Sigmoid colon (tissue), 7 donors: ENCODE results near the gene FHIP1B. TPM values are rescaled to one million over a fixed set of nuclear protein-coding genes. Genes with fewer than 3 reads are reported as not detected.
A peak's percentile ranks its signal among the peaks of the same experiment; 100 is the strongest.
"Not testable (repeated sequence)": the region's sequence is repeated elsewhere in the genome, so short reads cannot be mapped to it uniquely, and the experiment has no call there.

ENCODE experiments used
- DNase-seq: peaks from one replicate; pipeline ENCODE4 v3.0.0-alpha.2; 2019
- H3K27ac ChIP-seq, 4 donors: fragments of 200-600 bp; sonication (generic); one replicate each; pipeline ENCODE4 v1.5.1; 2016 to 2019; ENCODE audit warnings: mild to moderate bottlenecking in 1 of 4
- H3K27me3 ChIP-seq, 3 donors: fragments of 200-600 bp; sonication (generic); one replicate each; pipeline ENCODE4 v1.5.1; 2019; ENCODE audit warnings: mild to moderate bottlenecking in 1 of 3
- H3K36me3 ChIP-seq, 4 donors: fragments of 200-600 bp; sonication (generic); one replicate each; pipeline ENCODE4 v1.5.1; 2016 to 2019
- H3K4me1 ChIP-seq, 4 donors: fragments of 200-600 bp; sonication (generic); one replicate each; pipeline ENCODE4 v1.5.1; 2017 to 2019
- H3K4me3 ChIP-seq, 4 donors: fragments of 200-600 bp; sonication (generic); one replicate each; pipeline ENCODE4 v1.5.1; 2017 to 2019; ENCODE audit warnings: mild to moderate bottlenecking in 2 of 4, moderate library complexity in 1 of 4
- H3K9me3 ChIP-seq, 4 donors: fragments of 200-600 bp in 3 of 4; sonication (generic) in 3 of 4; one replicate each; pipeline versions ENCODE4 v1.5.1 to v1.6.1; 2013 to 2019
- EP300 ChIP-seq, 4 donors: sonication (generic); formaldehyde crosslinking; IDR thresholded peaks; one replicate each; pipeline ENCODE4 v1.6.1; 2017; ENCODE audit warnings: antibody characterized with exemption in 4 of 4
- POLR2A ChIP-seq, 2 donors: fragments of 450-650 bp; IDR thresholded peaks; one replicate each; pipeline ENCODE4 v1.6.1; 2016; ENCODE audit warnings: antibody characterized with exemption in 2 of 2, mild to moderate bottlenecking in 2 of 2, moderate library complexity in 2 of 2
- POLR2AphosphoS5 ChIP-seq, 4 donors: sonication (generic); formaldehyde crosslinking; IDR thresholded peaks; one replicate each; pipeline ENCODE4 v1.6.1; 2017; ENCODE audit warnings: antibody characterized with exemption in 4 of 4
- WGBS, 2 donors: extraction: QIAGEN DNeasy Blood & Tissue Kit; methylation state at CpG; one replicate each; pipeline ENCODE4 v1.1.7; 2013; 5-methylcytosine and 5-hydroxymethylcytosine counted together
- intact Hi-C: fragments of 100-400 bp; cut with DNase I; formaldehyde crosslinking; loops from one replicate; pipeline ENCODE4 v1.15.1; 2023
- polyA plus RNA-seq, 3 donors: library from polyadenylated mRNA; stranded (reverse); fragments of 200-250 nt; gene quantifications; one replicate each; pipeline ENCODE4 v1.2.3, GENCODE V29; 2013
- total RNA-seq, 4 donors: library from RNA; depleted of rRNA; stranded (reverse); fragments of >200 nt; gene quantifications; one replicate each; pipeline ENCODE4 v1.1.0, GENCODE V29; 2016
- TF ChIP-seq, protein P1 (sequence below), 4 experiments: fragments of 450-650 bp in 3 of 4; fragments of 200-600 bp in 1 of 4; IDR thresholded peaks; one replicate each; pipeline ENCODE4 v1.5.1; 2016 to 2019; ENCODE audit warnings: antibody characterized with exemption in 4 of 4, mild to moderate bottlenecking in 3 of 4, moderate library complexity in 2 of 4
- donor health status: healthy with polysubstance abuse.
- donor health status: Bipolar disorder and iron deficiency.
- donor health status: healthy.

FHIP1B gene
- total RNA-seq: 10 to 100 TPM; 21.6 to 66.0 (median 36.6) TPM
- 10 to 100 TPM; 43.5 to 89.0 (median 49.2) TPM for polyA plus RNA-seq

DNA sequence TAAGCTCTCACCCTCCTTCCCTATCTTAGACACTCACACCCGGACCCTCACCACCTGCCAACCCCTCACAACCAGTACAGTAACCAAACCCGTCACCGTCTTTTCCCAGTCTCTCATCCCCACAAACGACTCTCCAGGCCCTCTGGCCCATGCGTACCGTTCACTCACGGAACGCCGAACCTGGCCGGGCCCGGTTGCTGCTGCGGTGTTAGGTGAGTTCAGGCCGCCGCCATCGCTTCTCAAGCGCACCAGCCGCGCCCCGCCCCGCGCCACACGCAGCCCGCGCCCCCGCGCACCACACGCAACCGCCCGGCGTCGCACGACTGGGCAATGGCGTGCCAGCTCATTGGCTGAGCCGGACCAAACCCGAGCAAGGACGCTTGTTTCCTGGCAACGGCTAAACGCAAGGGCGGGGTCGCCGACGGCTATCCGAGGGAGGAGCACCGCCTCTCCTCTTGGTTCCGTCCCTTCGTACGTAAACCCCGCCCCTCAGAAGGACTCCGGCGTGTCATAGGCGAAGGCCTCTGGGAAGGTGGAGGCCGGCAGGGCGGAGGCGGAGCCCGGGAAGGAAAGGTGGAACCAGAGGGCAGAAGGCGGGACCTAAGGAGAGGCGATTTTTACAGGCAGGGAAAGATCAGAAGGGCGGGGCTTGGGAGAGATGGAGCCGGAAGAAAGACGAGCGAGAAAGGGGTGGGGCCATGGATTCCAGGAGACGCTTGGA, at the start of gene FHIP1B:
FHIP1B (minus strand) TSS at position 250 of the 721 bp plus-strand sequence. CDS start 10,120 bp downstream, outside the sequence.
- Histone ChIP-seq H3K9me3 (no peaks in the 10 kb centered on the region), H3K27me3 (no peaks in the 10 kb centered on the region), H3K27ac (peak within 1 kb of the TSS; percentile 85 to 91 (median 87)), H3K4me3 (peak within 1 kb of the TSS; percentile 48 to 90 (median 70)), H3K36me3 (no peaks in the 10 kb centered on the region), H3K4me1 (peaks cover 0 to 27% (median 15%) of the 10 kb centered on the region in 4 donors)
- intact Hi-C loops: loop anchor here (2.0 to 10.0 kb wide), 4 partner anchors 16 to 450 kb away; partner anchors contain the start of genes MRPL17 and TRIM3
- TF ChIP-seq, protein P1, sequence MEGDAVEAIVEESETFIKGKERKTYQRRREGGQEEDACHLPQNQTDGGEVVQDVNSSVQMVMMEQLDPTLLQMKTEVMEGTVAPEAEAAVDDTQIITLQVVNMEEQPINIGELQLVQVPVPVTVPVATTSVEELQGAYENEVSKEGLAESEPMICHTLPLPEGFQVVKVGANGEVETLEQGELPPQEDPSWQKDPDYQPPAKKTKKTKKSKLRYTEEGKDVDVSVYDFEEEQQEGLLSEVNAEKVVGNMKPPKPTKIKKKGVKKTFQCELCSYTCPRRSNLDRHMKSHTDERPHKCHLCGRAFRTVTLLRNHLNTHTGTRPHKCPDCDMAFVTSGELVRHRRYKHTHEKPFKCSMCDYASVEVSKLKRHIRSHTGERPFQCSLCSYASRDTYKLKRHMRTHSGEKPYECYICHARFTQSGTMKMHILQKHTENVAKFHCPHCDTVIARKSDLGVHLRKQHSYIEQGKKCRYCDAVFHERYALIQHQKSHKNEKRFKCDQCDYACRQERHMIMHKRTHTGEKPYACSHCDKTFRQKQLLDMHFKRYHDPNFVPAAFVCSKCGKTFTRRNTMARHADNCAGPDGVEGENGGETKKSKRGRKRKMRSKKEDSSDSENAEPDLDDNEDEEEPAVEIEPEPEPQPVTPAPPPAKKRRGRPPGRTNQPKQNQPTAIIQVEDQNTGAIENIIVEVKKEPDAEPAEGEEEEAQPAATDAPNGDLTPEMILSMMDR (IDR thresholded peaks at IDR 0.05): no peak
- TF ChIP-seq POLR2A (IDR thresholded peaks at IDR 0.05): peak; percentile 16 to 47
- TF ChIP-seq POLR2AphosphoS5 (IDR thresholded peaks at IDR 0.05): peak; percentile 55 to 83 (median 68)
- DNase-seq: peak; percentile 100
- WGBS, 2 donors: 0 to 1% methylated on average over 62 of the region's 62 CpGs

DNA sequence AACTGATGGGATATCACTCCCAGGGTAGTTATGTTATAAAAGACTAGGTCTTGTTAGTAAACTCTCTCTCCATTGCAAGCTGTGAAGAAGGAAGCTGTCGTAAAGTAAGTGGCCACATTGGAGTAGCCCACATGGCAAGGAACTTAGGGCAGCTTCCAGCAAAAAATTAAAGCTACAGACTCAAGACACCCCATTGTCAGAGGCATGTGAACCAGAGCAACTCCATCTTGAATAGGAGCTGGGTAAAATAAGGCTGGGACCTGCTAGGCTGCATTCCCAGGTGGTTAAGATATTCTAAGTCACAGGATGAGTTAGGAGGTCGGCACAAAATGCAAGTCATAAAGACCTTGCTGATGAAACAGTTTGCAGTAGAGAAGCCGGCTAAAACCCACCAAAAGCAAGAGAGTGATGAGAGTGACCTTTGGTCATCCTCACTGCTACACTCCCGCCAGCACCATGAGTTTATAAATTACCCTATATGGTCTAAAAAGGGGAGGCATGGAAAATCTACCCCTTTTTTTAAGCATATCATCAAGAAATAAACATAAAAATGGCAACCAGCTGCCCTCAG, 49.1 kb upstream of the FHIP1B start:
- no peaks in the 10 kb centered on the region for H3K36me3 ChIP-seq
- no peak for DNase-seq
- intact Hi-C loops: no loop called here
- no peaks in the 10 kb centered on the region for H3K27me3 ChIP-seq
- WGBS, 2 donors: 39 to 66% methylated on average over 4 of the region's 4 CpGs
- H3K9me3 ChIP-seq: no peaks in the 10 kb centered on the region
- TF ChIP-seq, protein P1 (IDR thresholded peaks at IDR 0.05): no peak
- no peak for TF ChIP-seq EP300 (IDR thresholded peaks at IDR 0.05)
- no peak for TF ChIP-seq POLR2A (IDR thresholded peaks at IDR 0.05)
- TF ChIP-seq POLR2AphosphoS5 (IDR thresholded peaks at IDR 0.05): no peak
- H3K27ac ChIP-seq: no peak overlapping the region
- no peak overlapping the region for H3K4me3 ChIP-seq
- H3K4me1 ChIP-seq: no peaks in the 10 kb centered on the region

DNA sequence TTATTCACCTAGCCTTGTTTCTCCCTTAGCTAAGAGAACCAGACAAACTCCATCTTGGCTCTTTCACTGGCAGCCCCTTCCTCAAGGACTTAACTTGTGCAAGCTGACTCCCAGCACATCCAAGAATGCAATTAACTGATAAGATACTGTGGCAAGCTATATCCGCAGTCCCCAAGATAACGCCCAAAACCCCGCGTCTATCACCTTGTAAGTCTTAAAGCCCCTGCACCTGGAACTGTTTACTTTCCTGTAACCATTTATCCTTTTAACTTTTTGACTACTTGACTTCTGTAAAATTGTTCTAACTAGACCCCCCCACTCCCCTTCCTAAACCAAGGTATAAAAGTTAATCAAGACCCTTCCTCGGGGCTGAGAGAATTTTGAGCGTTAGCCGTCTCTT, 46.4 kb upstream of the FHIP1B start:
- 37 to 54% methylated on average over 7 of the region's 7 CpGs for WGBS, 2 donors
- H3K27ac ChIP-seq, H3K27me3 ChIP-seq, H3K4me1 ChIP-seq, DNase-seq, H3K4me3 ChIP-seq, H3K9me3 ChIP-seq, H3K36me3 ChIP-seq, intact Hi-C loops: not testable (repeated sequence)

DNA sequence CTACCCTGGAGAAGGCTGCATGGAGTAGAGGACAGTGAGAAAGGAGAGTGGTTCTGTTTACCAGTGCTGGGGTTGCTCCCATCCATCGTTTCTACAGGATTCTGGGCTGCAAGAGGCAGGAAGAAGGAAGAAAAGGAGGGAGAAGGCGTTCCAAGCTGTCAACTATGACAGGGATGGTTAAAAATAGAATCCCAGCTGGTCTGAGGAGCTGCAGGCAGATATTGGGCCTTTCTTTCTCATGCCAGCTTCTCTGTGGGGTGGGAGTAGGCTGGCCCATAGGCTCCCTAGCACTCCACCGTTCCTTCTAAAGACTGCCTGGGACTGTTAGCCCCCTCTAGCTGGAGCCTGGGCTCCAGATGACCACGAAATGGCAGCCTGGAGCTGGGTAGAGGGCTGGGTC, 38.8 kb upstream of the FHIP1B start:
- TF ChIP-seq POLR2A (IDR thresholded peaks at IDR 0.05) (no peak), EP300 (IDR thresholded peaks at IDR 0.05) (no peak), POLR2AphosphoS5 (IDR thresholded peaks at IDR 0.05) (no peak)
- TF ChIP-seq, protein P1 (IDR thresholded peaks at IDR 0.05): no peak
- 63% methylated on average over 4 of the region's 4 CpGs for WGBS, 2 donors
- no peak for DNase-seq
- Histone ChIP-seq H3K27me3 (no peaks in the 10 kb centered on the region), H3K4me1 (peaks cover 0 to 6% (median 3%) of the 10 kb centered on the region in 4 donors), H3K9me3 (no peaks in the 10 kb centered on the region), H3K4me3 (no peak overlapping the region), H3K36me3 (no peaks in the 10 kb centered on the region), H3K27ac (no peak overlapping the region)
- intact Hi-C loops: no loop called here

DNA sequence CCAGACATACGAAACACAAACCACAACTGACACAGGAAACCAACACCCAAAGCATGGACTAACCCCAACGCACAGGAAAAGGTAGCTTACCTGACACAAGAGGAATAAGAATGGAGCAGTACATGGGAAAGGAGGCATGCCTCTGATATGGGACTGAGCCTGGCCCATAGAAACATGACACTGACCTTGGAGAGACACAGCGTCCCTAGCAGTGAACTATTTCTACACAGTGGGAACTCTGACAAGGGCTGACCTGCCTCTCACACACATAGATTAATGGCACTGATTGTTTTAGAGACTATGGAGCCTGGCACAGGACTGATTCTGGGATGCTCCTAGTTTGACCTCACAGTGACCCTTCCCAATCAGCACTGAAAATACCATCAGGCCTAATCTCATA, 37.2 kb upstream of the FHIP1B start:
- H3K27ac ChIP-seq: no peak overlapping the region
- intact Hi-C loops: no loop called here
- WGBS, 2 donors: 56 to 63% methylated on average over 3 of the region's 3 CpGs
- no peak overlapping the region for H3K4me3 ChIP-seq
- no peak for DNase-seq
- no peaks in the 10 kb centered on the region for H3K9me3 ChIP-seq
- TF ChIP-seq EP300 (IDR thresholded peaks at IDR 0.05) (no peak), POLR2AphosphoS5 (IDR thresholded peaks at IDR 0.05) (no peak), POLR2A (IDR thresholded peaks at IDR 0.05) (no peak)
- TF ChIP-seq, protein P1 (IDR thresholded peaks at IDR 0.05): no peak
- H3K27me3 ChIP-seq: no peaks in the 10 kb centered on the region
- peaks cover 0 to 6% (median 3%) of the 10 kb centered on the region in 4 donors for H3K4me1 ChIP-seq
- H3K36me3 ChIP-seq: no peaks in the 10 kb centered on the region
